ENCODE measurements around the gene LGR4. TPM values are rescaled to one million over a fixed set of nuclear protein-coding genes. Genes with fewer than 3 reads are reported as not detected.

LGR4 gene
- total and polyA plus RNA-seq, 12 donors = 7.3 to 90.4 (median 38.6) TPM

GRCh38 chr11:27504205-27504604, 31.6 kb upstream of the LGR4 start:
- H3K27ac ChIP-seq = no peak overlapping the region
- no peaks in the 10 kb centered on the region for H3K9me3 ChIP-seq (replicated peaks in 1 of 3)
- H3K4me1 ChIP-seq (replicated peaks in 1 of 2) = peaks cover 18 to 49% of the 10 kb centered on the region in 2 donors
- intact Hi-C loops (cut with DNase I) = no loop called here
- no peak overlapping the region for H3K4me3 ChIP-seq
- no peak for DNase-seq
- WGBS, 4 donors = 80 to 87% (median 85%) methylated on average over 2 of the region's 2 CpGs
- no peak for TF ChIP-seq POLR2A (IDR thresholded peaks at IDR 0.05)
- TF ChIP-seq CTCF (IDR thresholded peaks at IDR 0.05) = no peak
- no peaks in the 10 kb centered on the region for H3K27me3 ChIP-seq
- H3K36me3 ChIP-seq (replicated peaks in 1 of 2) = peaks cover 0 to 21% of the 10 kb centered on the region in 2 donors

DNA sequence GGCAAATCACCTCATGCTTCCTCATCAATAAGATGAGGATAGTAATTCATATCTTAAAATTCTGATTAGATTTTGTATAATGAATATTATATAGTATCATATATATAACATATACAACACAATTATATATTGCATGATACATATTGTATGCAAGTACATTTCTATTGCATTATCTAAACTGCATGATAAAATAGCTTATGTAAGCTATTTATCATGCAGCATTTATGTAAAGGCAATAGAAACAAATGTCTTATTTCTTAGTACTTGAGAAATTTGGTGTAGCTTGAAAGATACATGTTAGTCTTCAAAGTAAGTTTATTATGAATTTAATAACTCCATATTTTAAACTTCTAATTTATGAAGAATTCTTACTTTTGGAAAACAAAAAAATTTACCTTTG, 28.5 kb upstream of the LGR4 start:
- TF ChIP-seq POLR2A (IDR thresholded peaks at IDR 0.05) = no peak
- TF ChIP-seq CTCF (IDR thresholded peaks at IDR 0.05) = no peak
- H3K27me3 ChIP-seq = no peaks in the 10 kb centered on the region
- peaks cover 0 to 37% of the 10 kb centered on the region in 2 donors for H3K36me3 ChIP-seq (replicated peaks in 1 of 2)
- H3K4me1 ChIP-seq (replicated peaks in 1 of 2) = peaks cover 22 to 58% of the 10 kb centered on the region in 2 donors
- peaks cover 0 to 2% (median 0%) of the 10 kb centered on the region in 3 donors for H3K9me3 ChIP-seq (replicated peaks in 1 of 3)
- no peak overlapping the region for H3K27ac ChIP-seq
- no peak overlapping the region for H3K4me3 ChIP-seq
- intact Hi-C loops (cut with DNase I) = no loop called here
- DNase-seq = no peak

DNA sequence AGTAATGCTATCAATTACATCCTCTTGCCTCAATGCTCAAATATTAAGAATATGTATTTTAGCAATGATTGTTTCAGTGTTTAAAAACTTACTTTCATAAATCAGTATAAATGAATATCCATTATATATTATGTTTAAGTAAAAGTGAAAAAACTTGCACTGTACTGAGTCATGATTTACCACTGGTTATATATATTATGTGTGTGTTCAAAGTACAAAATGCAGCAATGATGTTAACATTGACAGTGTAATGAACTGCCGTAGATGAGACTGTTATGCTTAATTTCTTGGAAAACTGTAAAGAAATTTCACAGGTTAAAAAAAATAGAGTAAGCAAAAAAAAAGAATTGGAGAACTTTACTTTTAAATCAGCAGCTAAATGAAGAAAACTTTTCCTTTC, 25.3 kb upstream of the LGR4 start:
- Histone ChIP-seq H3K36me3 (replicated peaks in 1 of 2) (peaks cover 0 to 37% of the 10 kb centered on the region in 2 donors), H3K9me3 (replicated peaks in 1 of 3) (peaks cover 0 to 12% (median 0%) of the 10 kb centered on the region in 3 donors), H3K27ac (no peak overlapping the region), H3K4me3 (no peak overlapping the region), H3K4me1 (replicated peaks in 1 of 2) (peaks cover 15 to 37% of the 10 kb centered on the region in 2 donors), H3K27me3 (no peaks in the 10 kb centered on the region)
- WGBS, 4 donors = 81 to 96% (median 92%) methylated on average over 1 of the region's 1 CpG
- no peak for DNase-seq
- no peak for TF ChIP-seq POLR2A (IDR thresholded peaks at IDR 0.05)
- TF ChIP-seq CTCF (IDR thresholded peaks at IDR 0.05) = no peak
- intact Hi-C loops (cut with DNase I) = no loop called here

GRCh38 chr11:27497284-27497866, 24.8 kb upstream of the LGR4 start:
- Histone ChIP-seq H3K36me3 (replicated peaks in 1 of 2) (peaks cover 0 to 37% of the 10 kb centered on the region in 2 donors), H3K9me3 (replicated peaks in 1 of 3) (peaks cover 0 to 12% (median 0%) of the 10 kb centered on the region in 3 donors), H3K4me3 (no peak overlapping the region), H3K27me3 (no peaks in the 10 kb centered on the region), H3K27ac (peak overlapping the region in 1 of 5 donors; percentile 7), H3K4me1 (replicated peaks in 1 of 2) (peaks cover 13 to 32% of the 10 kb centered on the region in 2 donors)
- no peak for DNase-seq
- TF ChIP-seq CTCF (IDR thresholded peaks at IDR 0.05) = peak; percentile 27 to 57 (median 44)
- no peak for TF ChIP-seq POLR2A (IDR thresholded peaks at IDR 0.05)
- intact Hi-C loops (cut with DNase I) = no loop called here
